HCT116 (cell line): ENCODE results near the gene MED16. TPM values are rescaled to one million over a fixed set of nuclear protein-coding genes. Genes with fewer than 3 reads are reported as not detected.

Experiments used
- total RNA-seq: library from RNA; stranded (reverse); gene quantifications from one replicate; pipeline ENCODE4 v1.2.1, GENCODE V29; 2021; ENCODE audit not compliant: unreplicated experiment

The MED16 gene
- total RNA-seq, 1 experiment from 2014 or later = 73.6 TPM

Other genes with a start within 250 kb of the MED16 start
- gene RNF126, start 230.0 kb downstream of the MED16 start, total RNA-seq = 93.8 TPM
- 29.1 TPM for gene FSTL3, start 216.8 kb downstream of the MED16 start, total RNA-seq
- not detected for gene PRSS57, start 197.7 kb downstream of the MED16 start, total RNA-seq
- 43.7 TPM for gene PALM, start 184.3 kb downstream of the MED16 start, total RNA-seq
- 38.2 TPM for gene MISP, start 142.1 kb downstream of the MED16 start, total RNA-seq
- 676 TPM for gene PTBP1, start 95.7 kb downstream of the MED16 start, total RNA-seq
- gene PLPPR3, start 71.2 kb downstream of the MED16 start, total RNA-seq = 0.27 TPM
- not detected for gene AZU1, start 65.3 kb downstream of the MED16 start, total RNA-seq
- 2.7 TPM for gene PRTN3, start 52.2 kb downstream of the MED16 start, total RNA-seq
- not detected for gene ELANE, start 40.9 kb downstream of the MED16 start, total RNA-seq
- 80.2 TPM for gene CFD, start 33.5 kb downstream of the MED16 start, total RNA-seq
- gene RNU6-9, start 297 bp upstream of the MED16 start, total RNA-seq = not detected
- gene R3HDM4, start 20.0 kb upstream of the MED16 start, total RNA-seq = 92.3 TPM
- gene KISS1R, start 24.1 kb upstream of the MED16 start, total RNA-seq = 5.9 TPM
- 21.8 TPM for gene ARID3A, start 32.8 kb upstream of the MED16 start, total RNA-seq
- gene WDR18, start 91.2 kb upstream of the MED16 start, total RNA-seq = 124 TPM
- 0.69 TPM for gene GRIN3B, start 107.2 kb upstream of the MED16 start, total RNA-seq
- gene TMEM259, start 127.9 kb upstream of the MED16 start, total RNA-seq = 202 TPM
- not detected for gene RNU6-2, start 128.3 kb upstream of the MED16 start, total RNA-seq
- 212 TPM for gene CNN2, start 133.4 kb upstream of the MED16 start, total RNA-seq
- 91.4 TPM for gene ABCA7, start 146.9 kb upstream of the MED16 start, total RNA-seq
- 30.4 TPM for gene ARHGAP45, start 174.0 kb upstream of the MED16 start, total RNA-seq
- 281 TPM for gene POLR2E, start 202.2 kb upstream of the MED16 start, total RNA-seq
- 481 TPM for gene GPX4, start 210.8 kb upstream of the MED16 start, total RNA-seq